HL-60 (cell line): ENCODE results near the gene ELF4.

Experiments used
- POLR2AphosphoS5 ChIP-seq: IDR thresholded peaks from 2 replicates; pipeline ENCODE4 v1.6.1; 2012; ENCODE audit warnings: low read depth
- TF ChIP-seq, protein P1 (sequence below): IDR thresholded peaks from one replicate; pipeline ENCODE4 v1.5.1; 2011; ENCODE audit warnings: low read length, control low read depth, inconsistent platforms; ENCODE audit not compliant: insufficient read depth
- TF ChIP-seq, protein P2 (sequence below): IDR thresholded peaks from 2 replicates; pipeline ENCODE4 v1.6.1; 2012; ENCODE audit warnings: low read depth; ENCODE audit not compliant: insufficient replicate concordance

DNA sequence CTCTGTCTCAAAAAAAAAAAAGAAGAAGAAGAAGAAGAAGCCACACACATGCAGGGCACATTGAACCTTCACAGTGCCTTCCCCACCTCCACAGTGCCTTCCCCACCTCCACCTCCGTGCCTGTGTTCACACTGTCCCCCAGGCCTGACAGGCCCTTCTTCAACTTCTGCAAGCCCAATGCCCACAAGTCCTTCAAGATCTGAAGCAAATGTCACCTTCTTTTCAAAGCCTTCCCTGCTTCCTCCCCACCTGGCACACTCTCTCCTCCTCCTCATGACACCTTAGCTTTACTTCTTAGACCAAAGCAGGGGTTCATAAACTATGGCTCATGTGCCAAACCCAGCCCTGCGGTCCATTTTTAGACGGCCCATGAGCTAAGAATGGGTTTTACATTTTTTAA is 19.9 kb downstream of the ELF4 start:
- TF ChIP-seq POLR2AphosphoS5, result no peak
- TF ChIP-seq, protein P1, sequence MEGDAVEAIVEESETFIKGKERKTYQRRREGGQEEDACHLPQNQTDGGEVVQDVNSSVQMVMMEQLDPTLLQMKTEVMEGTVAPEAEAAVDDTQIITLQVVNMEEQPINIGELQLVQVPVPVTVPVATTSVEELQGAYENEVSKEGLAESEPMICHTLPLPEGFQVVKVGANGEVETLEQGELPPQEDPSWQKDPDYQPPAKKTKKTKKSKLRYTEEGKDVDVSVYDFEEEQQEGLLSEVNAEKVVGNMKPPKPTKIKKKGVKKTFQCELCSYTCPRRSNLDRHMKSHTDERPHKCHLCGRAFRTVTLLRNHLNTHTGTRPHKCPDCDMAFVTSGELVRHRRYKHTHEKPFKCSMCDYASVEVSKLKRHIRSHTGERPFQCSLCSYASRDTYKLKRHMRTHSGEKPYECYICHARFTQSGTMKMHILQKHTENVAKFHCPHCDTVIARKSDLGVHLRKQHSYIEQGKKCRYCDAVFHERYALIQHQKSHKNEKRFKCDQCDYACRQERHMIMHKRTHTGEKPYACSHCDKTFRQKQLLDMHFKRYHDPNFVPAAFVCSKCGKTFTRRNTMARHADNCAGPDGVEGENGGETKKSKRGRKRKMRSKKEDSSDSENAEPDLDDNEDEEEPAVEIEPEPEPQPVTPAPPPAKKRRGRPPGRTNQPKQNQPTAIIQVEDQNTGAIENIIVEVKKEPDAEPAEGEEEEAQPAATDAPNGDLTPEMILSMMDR, result no peak
- TF ChIP-seq, protein P2, sequence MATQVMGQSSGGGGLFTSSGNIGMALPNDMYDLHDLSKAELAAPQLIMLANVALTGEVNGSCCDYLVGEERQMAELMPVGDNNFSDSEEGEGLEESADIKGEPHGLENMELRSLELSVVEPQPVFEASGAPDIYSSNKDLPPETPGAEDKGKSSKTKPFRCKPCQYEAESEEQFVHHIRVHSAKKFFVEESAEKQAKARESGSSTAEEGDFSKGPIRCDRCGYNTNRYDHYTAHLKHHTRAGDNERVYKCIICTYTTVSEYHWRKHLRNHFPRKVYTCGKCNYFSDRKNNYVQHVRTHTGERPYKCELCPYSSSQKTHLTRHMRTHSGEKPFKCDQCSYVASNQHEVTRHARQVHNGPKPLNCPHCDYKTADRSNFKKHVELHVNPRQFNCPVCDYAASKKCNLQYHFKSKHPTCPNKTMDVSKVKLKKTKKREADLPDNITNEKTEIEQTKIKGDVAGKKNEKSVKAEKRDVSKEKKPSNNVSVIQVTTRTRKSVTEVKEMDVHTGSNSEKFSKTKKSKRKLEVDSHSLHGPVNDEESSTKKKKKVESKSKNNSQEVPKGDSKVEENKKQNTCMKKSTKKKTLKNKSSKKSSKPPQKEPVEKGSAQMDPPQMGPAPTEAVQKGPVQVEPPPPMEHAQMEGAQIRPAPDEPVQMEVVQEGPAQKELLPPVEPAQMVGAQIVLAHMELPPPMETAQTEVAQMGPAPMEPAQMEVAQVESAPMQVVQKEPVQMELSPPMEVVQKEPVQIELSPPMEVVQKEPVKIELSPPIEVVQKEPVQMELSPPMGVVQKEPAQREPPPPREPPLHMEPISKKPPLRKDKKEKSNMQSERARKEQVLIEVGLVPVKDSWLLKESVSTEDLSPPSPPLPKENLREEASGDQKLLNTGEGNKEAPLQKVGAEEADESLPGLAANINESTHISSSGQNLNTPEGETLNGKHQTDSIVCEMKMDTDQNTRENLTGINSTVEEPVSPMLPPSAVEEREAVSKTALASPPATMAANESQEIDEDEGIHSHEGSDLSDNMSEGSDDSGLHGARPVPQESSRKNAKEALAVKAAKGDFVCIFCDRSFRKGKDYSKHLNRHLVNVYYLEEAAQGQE, result no peak
